GM19395 (cell line): ENCODE results near the gene LHX8.
"Not testable (repeated sequence)": the region's sequence is repeated elsewhere in the genome, so short reads cannot be mapped to it uniquely, and the experiment has no call there.

Source experiments
- ATAC-seq: cut with Tn5 transposase; IDR thresholded peaks from one replicate; pipeline ENCODE4 v1.9.1; 2021; ENCODE audit warnings: mild to moderate bottlenecking, moderate library complexity; ENCODE audit not compliant: unreplicated experiment

The LHX8 gene

GRCh38 chr1:75132812-75133619 lies 1.2 kb upstream of the LHX8 start:
- no peak for ATAC-seq

GRCh38 chr1:75134647-75135572 lies 722 bp downstream of the LHX8 start:
- no peak for ATAC-seq

- no peak for ATAC-seq
Measured at GRCh38 chr1:75135573-75136194, 1.5 kb downstream of the LHX8 start.

- ATAC-seq = no peak
Measured at GRCh38 chr1:75136195-75136815, 2.1 kb downstream of the LHX8 start.

GRCh38 chr1:75136921-75137641 lies 2.9 kb downstream of the LHX8 start:
- no peak for ATAC-seq

GRCh38 chr1:75152092-75152491 lies 17.9 kb downstream of the LHX8 start:
- ATAC-seq = no peak

- no peak for ATAC-seq
Measured at GRCh38 chr1:75159154-75159553, 25.0 kb downstream of the LHX8 start.

- peak; percentile 68 for ATAC-seq
Measured at GRCh38 chr1:75165264-75165663, 31.1 kb downstream of the LHX8 start.

- ATAC-seq = no peak
Measured at GRCh38 chr1:75166821-75167220, 32.6 kb downstream of the LHX8 start.

- ATAC-seq = no peak
Measured at GRCh38 chr1:75170011-75170410, 35.8 kb downstream of the LHX8 start.

GRCh38 chr1:75170981-75171380 lies 36.8 kb downstream of the LHX8 start:
- ATAC-seq = no peak

- no peak for ATAC-seq
Measured at GRCh38 chr1:75171876-75172275, 37.7 kb downstream of the LHX8 start.

- no peak for ATAC-seq
Measured at GRCh38 chr1:75172556-75172955, 38.4 kb downstream of the LHX8 start.

- no peak for ATAC-seq
Measured at GRCh38 chr1:75174031-75174760, 40.0 kb downstream of the LHX8 start.

- not testable (repeated sequence) for ATAC-seq
Measured at GRCh38 chr1:75181214-75181955, 47.2 kb downstream of the LHX8 start.

- no peak for ATAC-seq
Measured at GRCh38 chr1:75188892-75189291, 54.7 kb downstream of the LHX8 start.

GRCh38 chr1:75198163-75198562 lies 64.0 kb downstream of the LHX8 start:
- no peak for ATAC-seq

- ATAC-seq = no peak
Measured at GRCh38 chr1:75198761-75199160, 64.6 kb downstream of the LHX8 start.

GRCh38 chr1:75202751-75203150 lies 68.6 kb downstream of the LHX8 start:
- no peak for ATAC-seq
